Measurements from ENCODE around the gene TLDC2. TPM values are rescaled to one million over a fixed set of nuclear protein-coding genes. Genes with fewer than 3 reads are reported as not detected.

Gene TLDC2
- total RNA-seq, 2 experiments from 2014 or later, result not detected

GRCh38 chr20:36861875-36862801, 13.8 kb upstream of the TLDC2 start:
- ChIA-PET POLR2A (interaction anchor here (1.2 kb wide), 1 partner anchor 26 kb away, joined by 3 read pairs; no protein-coding TSS in a partner anchor), CTCF (interaction anchor here (1.3 to 2.8 kb wide), 7 partner anchors 26 to 355 kb away, joined by 3 to 30 read pairs (median 4); partner anchors contain the start of gene DSN1)
- no peak for DNase-seq
- peaks cover 24% of the 10 kb centered on the region for H3K27me3 Mint-ChIP-seq (ENCODE audit: low read depth)
- no peak overlapping the region for H3K27ac Mint-ChIP-seq
- no peaks in the 10 kb centered on the region for H3K36me3 Mint-ChIP-seq (ENCODE audit: low read depth)
- H3K4me3 Mint-ChIP-seq, result peak overlapping the region; percentile 49
- peaks cover 15% of the 10 kb centered on the region for H3K4me1 Mint-ChIP-seq (ENCODE audit: low read depth)
- no peaks in the 10 kb centered on the region for H3K9me3 Mint-ChIP-seq (ENCODE audit: insufficient read depth)
- no peak for ATAC-seq

- POLR2A ChIA-PET, result interaction anchor here (0.6 to 1.5 kb wide), 4 partner anchors 21 to 55 kb away, joined by 3 to 7 read pairs (median 3); no protein-coding TSS in a partner anchor
- Mint-ChIP-seq H3K9me3 (ENCODE audit: insufficient read depth) (no peaks in the 10 kb centered on the region), H3K4me1 (ENCODE audit: low read depth) (peaks cover 11% of the 10 kb centered on the region), H3K4me3 (no peak overlapping the region), H3K36me3 (ENCODE audit: low read depth) (no peaks in the 10 kb centered on the region), H3K27ac (no peak overlapping the region), H3K27me3 (ENCODE audit: low read depth) (peaks cover 24% of the 10 kb centered on the region)
- DNase-seq, result no peak
- ATAC-seq, result peak; percentile 75
- CTCF ChIA-PET, result interaction anchor here (0.6 to 3.0 kb wide), 19 partner anchors 8 to 357 kb away, joined by 3 to 30 read pairs (median 4); partner anchors contain the start of gene DSN1
Measured at GRCh38 chr20:36862857-36863668, 12.9 kb upstream of the TLDC2 start.

- ChIA-PET POLR2A (interaction anchor here (0.7 kb wide), 1 partner anchor 37 kb away, joined by 3 read pairs; no protein-coding TSS in a partner anchor), CTCF (interaction anchor here (1.1 to 3.0 kb wide), 4 partner anchors 8 to 111 kb away, joined by 5 to 12 read pairs (median 6); no protein-coding TSS in a partner anchor)
- Mint-ChIP-seq H3K9me3 (ENCODE audit: insufficient read depth) (no peaks in the 10 kb centered on the region), H3K27ac (peak overlapping the region; percentile 67), H3K4me3 (peak overlapping the region; percentile 79), H3K27me3 (ENCODE audit: low read depth) (peaks cover 24% of the 10 kb centered on the region), H3K36me3 (ENCODE audit: low read depth) (no peaks in the 10 kb centered on the region), H3K4me1 (ENCODE audit: low read depth) (peaks cover 11% of the 10 kb centered on the region)
- ATAC-seq (no peak), DNase-seq (no peak)
Measured at GRCh38 chr20:36865076-36865860, 10.7 kb upstream of the TLDC2 start.

- no peaks in the 10 kb centered on the region for H3K9me3 Mint-ChIP-seq (ENCODE audit: insufficient read depth)
- peaks cover 24% of the 10 kb centered on the region for H3K27me3 Mint-ChIP-seq (ENCODE audit: low read depth)
- POLR2A ChIA-PET, result no interaction called here
- CTCF ChIA-PET, result interaction anchor here (3.0 kb wide), 1 partner anchor 111 kb away, joined by 12 read pairs; no protein-coding TSS in a partner anchor
- H3K27ac Mint-ChIP-seq, result no peak overlapping the region
- DNase-seq, result no peak
- peaks cover 11% of the 10 kb centered on the region for H3K4me1 Mint-ChIP-seq (ENCODE audit: low read depth)
- ATAC-seq, result no peak
- no peak overlapping the region for H3K4me3 Mint-ChIP-seq
- H3K36me3 Mint-ChIP-seq (ENCODE audit: low read depth), result no peaks in the 10 kb centered on the region
Measured at GRCh38 chr20:36865861-36866149, 10.1 kb upstream of the TLDC2 start.

- no peak overlapping the region for H3K27ac Mint-ChIP-seq
- POLR2A ChIA-PET, result no interaction called here
- peaks cover 11% of the 10 kb centered on the region for H3K4me1 Mint-ChIP-seq (ENCODE audit: low read depth)
- peaks cover 24% of the 10 kb centered on the region for H3K27me3 Mint-ChIP-seq (ENCODE audit: low read depth)
- CTCF ChIA-PET, result interaction anchor here (0.9 to 1.1 kb wide), 3 partner anchors 24 to 222 kb away, joined by 3 to 4 read pairs (median 3); no protein-coding TSS in a partner anchor
- no peak overlapping the region for H3K4me3 Mint-ChIP-seq
- no peaks in the 10 kb centered on the region for H3K36me3 Mint-ChIP-seq (ENCODE audit: low read depth)
- no peak for DNase-seq
- H3K9me3 Mint-ChIP-seq (ENCODE audit: insufficient read depth), result no peaks in the 10 kb centered on the region
- no peak for ATAC-seq
Measured at GRCh38 chr20:36866164-36866563, 9.8 kb upstream of the TLDC2 start.

- POLR2A ChIA-PET, result no interaction called here
Measured at GRCh38 chr20:36866681-36867495, 9.1 kb upstream of the TLDC2 start.

GRCh38 chr20:36871640-36872570, 4.0 kb upstream of the TLDC2 start:
- ATAC-seq (peak; percentile 33), DNase-seq (no peak)
- Mint-ChIP-seq H3K36me3 (ENCODE audit: low read depth) (no peaks in the 10 kb centered on the region), H3K4me3 (no peak overlapping the region), H3K27me3 (ENCODE audit: low read depth) (no peaks in the 10 kb centered on the region), H3K4me1 (ENCODE audit: low read depth) (peaks cover 4% of the 10 kb centered on the region), H3K9me3 (ENCODE audit: insufficient read depth) (no peaks in the 10 kb centered on the region), H3K27ac (no peak overlapping the region)
- CTCF ChIA-PET, result interaction anchor here (1.5 to 2.2 kb wide), 2 partner anchors 63 to 98 kb away, joined by 7 read pairs; partner anchors contain the start of gene DSN1
- POLR2A ChIA-PET, result interaction anchor here (0.6 to 1.0 kb wide), 2 partner anchors 8 to 164 kb away, joined by 4 read pairs; no protein-coding TSS in a partner anchor

More at GRCh38 chr20:36866681-36867495, 9.1 kb upstream of the TLDC2 start:
- peaks cover 11% of the 10 kb centered on the region for H3K4me1 Mint-ChIP-seq (ENCODE audit: low read depth)
- no peak overlapping the region for H3K27ac Mint-ChIP-seq
- DNase-seq, result no peak
- CTCF ChIA-PET, result interaction anchor here (0.9 to 1.2 kb wide), 7 partner anchors 12 to 223 kb away, joined by 3 to 4 read pairs (median 3); no protein-coding TSS in a partner anchor
- peaks cover 17% of the 10 kb centered on the region for H3K27me3 Mint-ChIP-seq (ENCODE audit: low read depth)
- ATAC-seq, result no peak
- H3K36me3 Mint-ChIP-seq (ENCODE audit: low read depth), result no peaks in the 10 kb centered on the region
- no peaks in the 10 kb centered on the region for H3K9me3 Mint-ChIP-seq (ENCODE audit: insufficient read depth)
- H3K4me3 Mint-ChIP-seq, result no peak overlapping the region

GRCh38 chr20:36872852-36873251, 3.1 kb upstream of the TLDC2 start:
- Mint-ChIP-seq H3K9me3 (ENCODE audit: insufficient read depth) (no peaks in the 10 kb centered on the region), H3K4me3 (no peak overlapping the region), H3K27ac (no peak overlapping the region), H3K27me3 (ENCODE audit: low read depth) (no peaks in the 10 kb centered on the region), H3K4me1 (ENCODE audit: low read depth) (peaks cover 4% of the 10 kb centered on the region), H3K36me3 (ENCODE audit: low read depth) (no peaks in the 10 kb centered on the region)
- POLR2A ChIA-PET, result interaction anchor here (1.0 kb wide), 2 partner anchors 9 to 18 kb away, joined by 3 to 4 read pairs; no protein-coding TSS in a partner anchor
- ATAC-seq, result no peak
- CTCF ChIA-PET, result interaction anchor here (1.5 to 2.2 kb wide), 3 partner anchors 9 to 99 kb away, joined by 7 read pairs; partner anchors contain the start of gene DSN1
- DNase-seq, result no peak

GRCh38 chr20:36873498-36874189, 2.3 kb upstream of the TLDC2 start:
- POLR2A ChIA-PET, result interaction anchor here (1.0 kb wide), 1 partner anchor 18 kb away, joined by 3 read pairs; no protein-coding TSS in a partner anchor

More at GRCh38 chr20:36873498-36874189, 2.3 kb upstream of the TLDC2 start:
- H3K9me3 Mint-ChIP-seq (ENCODE audit: insufficient read depth), result no peaks in the 10 kb centered on the region
- no peaks in the 10 kb centered on the region for H3K36me3 Mint-ChIP-seq (ENCODE audit: low read depth)
- peaks cover 4% of the 10 kb centered on the region for H3K4me1 Mint-ChIP-seq (ENCODE audit: low read depth)
- no peak overlapping the region for H3K27ac Mint-ChIP-seq
- DNase-seq (no peak), ATAC-seq (no peak)
- H3K27me3 Mint-ChIP-seq (ENCODE audit: low read depth), result no peaks in the 10 kb centered on the region
- CTCF ChIA-PET, result interaction anchor here (1.5 kb wide), 2 partner anchors 10 to 100 kb away, joined by 7 read pairs; partner anchors contain the start of gene DSN1
- no peak overlapping the region for H3K4me3 Mint-ChIP-seq

Data from activated CD8-positive, alpha-beta T cell treated with anti-CD3 and anti-CD28 coated beads, Interleukin-2, amount 10 ng/mL, durations not matched to agents 7 days and 5 days (primary cell).